ENCODE data around the gene TBCEL.

TBCEL gene

DNA sequence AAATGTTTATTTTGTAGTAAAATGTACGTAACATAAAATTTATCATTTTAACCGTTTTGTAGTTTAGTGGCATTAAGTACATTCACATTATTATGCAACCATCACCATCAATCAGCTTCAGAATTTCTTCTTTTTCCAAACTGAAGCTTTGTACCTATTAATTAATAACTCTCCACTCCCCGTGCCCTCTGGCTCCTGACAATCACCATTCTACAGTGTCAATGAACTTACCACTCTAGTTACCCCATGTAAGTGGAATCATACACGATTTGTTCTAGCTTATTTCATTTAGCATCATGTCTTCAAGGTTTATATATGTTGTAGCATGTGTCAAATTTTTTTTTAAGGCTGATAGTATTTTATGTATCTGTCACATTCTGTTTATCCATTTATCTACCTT lies 9.7 kb downstream of the TBCEL start:
- DNase-seq (ENCODE audit: low spot score in 2 of 2): no peak
- H3K4me3 Mint-ChIP-seq: no peak overlapping the region
- H3K4me1 Mint-ChIP-seq: peaks cover 26% of the 10 kb centered on the region
- H3K9me3 Mint-ChIP-seq: no peaks in the 10 kb centered on the region
- H3K27me3 Mint-ChIP-seq: no peaks in the 10 kb centered on the region
- H3K36me3 Mint-ChIP-seq (ENCODE audit: insufficient read depth): peaks cover 3% of the 10 kb centered on the region
- no peak for ATAC-seq (replicated peaks; ENCODE audit: extremely low read depth, poor library complexity, severe bottlenecking)
- no peak overlapping the region for H3K27ac Mint-ChIP-seq (ENCODE audit: low read depth)

DNA sequence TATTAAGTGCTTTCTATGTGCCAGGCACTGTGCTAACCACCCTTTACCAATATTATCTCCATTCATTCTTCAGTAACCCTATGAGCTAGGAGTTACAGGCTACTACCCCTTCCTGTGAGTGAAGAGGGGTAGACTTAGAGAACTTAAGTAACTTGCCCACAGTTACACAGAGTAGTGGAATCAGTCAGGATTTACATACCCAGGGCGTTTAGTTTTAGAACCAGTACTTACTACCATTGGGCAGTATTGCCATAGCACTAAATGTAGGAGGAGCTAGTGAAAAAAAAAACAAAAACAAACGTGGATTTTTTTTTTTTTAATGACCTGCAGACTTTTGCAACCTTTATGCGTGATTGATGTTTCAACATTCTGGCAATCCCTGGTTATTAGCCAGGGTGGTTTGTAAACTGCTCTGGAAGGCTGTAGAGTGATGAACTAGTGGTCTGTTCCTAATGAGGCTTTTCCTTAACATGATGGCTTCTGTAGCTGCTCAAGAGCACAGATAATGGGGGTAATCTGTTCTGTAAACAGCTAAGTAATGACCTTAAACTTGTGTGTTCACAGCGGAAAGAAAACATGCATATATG lies 11.4 kb downstream of the TBCEL start:
- DNase-seq (ENCODE audit: low spot score in 2 of 2) (no peak), ATAC-seq (replicated peaks; ENCODE audit: extremely low read depth, poor library complexity, severe bottlenecking) (no peak)
- H3K27ac Mint-ChIP-seq (ENCODE audit: low read depth): no peak overlapping the region
- H3K4me1 Mint-ChIP-seq: peaks cover 27% of the 10 kb centered on the region
- no peak overlapping the region for H3K4me3 Mint-ChIP-seq
- no peaks in the 10 kb centered on the region for H3K27me3 Mint-ChIP-seq
- H3K36me3 Mint-ChIP-seq (ENCODE audit: insufficient read depth): no peaks in the 10 kb centered on the region
- no peaks in the 10 kb centered on the region for H3K9me3 Mint-ChIP-seq

DNA sequence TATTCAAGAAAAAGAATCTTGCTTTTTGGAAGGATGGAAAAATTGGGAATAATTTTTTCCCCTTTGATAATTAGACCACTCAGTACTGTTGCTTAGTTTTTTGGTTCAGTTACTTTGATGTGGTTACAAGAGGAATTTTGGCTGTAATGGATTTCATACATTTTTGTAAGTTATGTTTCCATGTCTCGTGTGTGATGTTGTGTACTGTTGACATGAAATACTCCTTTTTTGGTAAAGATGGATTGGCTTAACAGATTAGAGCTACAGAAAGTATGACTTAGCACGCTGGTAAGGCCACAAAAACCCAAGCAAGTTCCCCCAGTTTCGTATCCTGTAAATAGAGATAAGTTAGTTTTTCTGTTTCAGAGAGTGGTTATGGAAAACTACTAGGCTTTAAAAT lies 11.9 kb downstream of the TBCEL start:
- DNase-seq (ENCODE audit: low spot score in 2 of 2): no peak
- H3K4me1 Mint-ChIP-seq: peaks cover 23% of the 10 kb centered on the region
- H3K9me3 Mint-ChIP-seq: no peaks in the 10 kb centered on the region
- ATAC-seq (replicated peaks; ENCODE audit: extremely low read depth, poor library complexity, severe bottlenecking): no peak
- no peak overlapping the region for H3K27ac Mint-ChIP-seq (ENCODE audit: low read depth)
- no peak overlapping the region for H3K4me3 Mint-ChIP-seq
- no peaks in the 10 kb centered on the region for H3K27me3 Mint-ChIP-seq
- H3K36me3 Mint-ChIP-seq (ENCODE audit: insufficient read depth): no peaks in the 10 kb centered on the region

DNA sequence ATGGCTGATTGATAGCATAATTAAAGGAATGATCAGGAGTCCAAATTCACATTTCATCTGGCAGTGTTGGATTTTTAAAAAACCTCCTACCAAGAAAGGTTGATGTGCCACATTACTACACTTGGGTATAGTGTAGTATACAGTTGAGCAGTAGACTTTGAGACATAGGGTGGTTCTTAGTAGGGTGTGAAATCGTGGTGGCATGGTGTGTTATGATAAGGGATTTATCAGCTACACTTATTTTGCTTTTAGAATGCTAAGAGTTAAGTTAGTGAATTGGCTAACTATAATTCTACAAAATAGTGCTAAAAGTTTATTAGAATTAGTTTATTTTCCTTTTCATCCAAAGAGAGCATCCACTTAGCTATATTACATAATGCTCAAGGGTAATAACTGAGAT lies 13.1 kb downstream of the TBCEL start:
- DNase-seq (ENCODE audit: low spot score in 2 of 2): no peak
- Mint-ChIP-seq H3K27me3 (no peaks in the 10 kb centered on the region), H3K4me3 (no peak overlapping the region), H3K4me1 (peaks cover 23% of the 10 kb centered on the region), H3K27ac (ENCODE audit: low read depth) (no peak overlapping the region), H3K36me3 (ENCODE audit: insufficient read depth) (no peaks in the 10 kb centered on the region), H3K9me3 (no peaks in the 10 kb centered on the region)
- no peak for ATAC-seq (replicated peaks; ENCODE audit: extremely low read depth, poor library complexity, severe bottlenecking)

DNA sequence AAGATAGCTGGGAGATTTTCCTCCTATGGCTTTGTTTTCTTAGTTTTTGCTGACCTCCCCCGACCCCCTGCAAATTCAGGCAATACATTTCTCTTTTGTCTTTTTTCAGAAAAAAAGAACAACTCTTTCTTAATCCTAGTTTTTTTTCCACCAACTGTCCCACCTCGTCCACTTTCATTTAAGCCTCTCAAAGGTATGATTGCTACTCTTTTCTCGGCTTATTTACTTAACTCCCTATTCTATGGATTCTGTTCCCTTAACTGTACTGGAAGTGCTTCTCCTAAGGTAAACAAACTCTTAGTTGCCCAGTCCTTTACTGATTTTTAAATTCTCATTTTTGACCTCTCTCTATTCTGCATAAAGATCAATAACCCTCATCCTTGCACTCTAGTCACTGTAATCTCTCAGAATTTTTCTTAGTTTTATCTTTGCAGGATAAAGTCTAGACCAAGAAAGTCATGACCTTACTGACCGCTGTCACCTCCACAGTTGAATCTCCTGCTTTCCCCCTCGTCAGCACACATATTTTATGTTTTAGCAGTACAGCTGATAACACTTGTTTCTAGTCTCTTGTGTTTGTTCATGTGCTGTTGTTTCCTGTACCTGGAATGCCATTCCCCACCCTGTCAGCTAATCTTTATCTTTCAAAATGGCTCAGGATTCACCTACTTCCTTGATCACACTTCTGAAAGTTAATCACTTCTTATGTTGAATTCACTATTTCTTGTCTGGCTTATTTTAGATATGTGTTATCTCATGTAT lies 14.9 kb downstream of the TBCEL start:
- no peak for ATAC-seq (replicated peaks; ENCODE audit: extremely low read depth, poor library complexity, severe bottlenecking)
- Mint-ChIP-seq H3K4me1 (peaks cover 23% of the 10 kb centered on the region), H3K4me3 (no peak overlapping the region), H3K27me3 (no peaks in the 10 kb centered on the region), H3K36me3 (ENCODE audit: insufficient read depth) (no peaks in the 10 kb centered on the region), H3K9me3 (no peaks in the 10 kb centered on the region), H3K27ac (ENCODE audit: low read depth) (no peak overlapping the region)
- DNase-seq (ENCODE audit: low spot score in 2 of 2): no peak

DNA sequence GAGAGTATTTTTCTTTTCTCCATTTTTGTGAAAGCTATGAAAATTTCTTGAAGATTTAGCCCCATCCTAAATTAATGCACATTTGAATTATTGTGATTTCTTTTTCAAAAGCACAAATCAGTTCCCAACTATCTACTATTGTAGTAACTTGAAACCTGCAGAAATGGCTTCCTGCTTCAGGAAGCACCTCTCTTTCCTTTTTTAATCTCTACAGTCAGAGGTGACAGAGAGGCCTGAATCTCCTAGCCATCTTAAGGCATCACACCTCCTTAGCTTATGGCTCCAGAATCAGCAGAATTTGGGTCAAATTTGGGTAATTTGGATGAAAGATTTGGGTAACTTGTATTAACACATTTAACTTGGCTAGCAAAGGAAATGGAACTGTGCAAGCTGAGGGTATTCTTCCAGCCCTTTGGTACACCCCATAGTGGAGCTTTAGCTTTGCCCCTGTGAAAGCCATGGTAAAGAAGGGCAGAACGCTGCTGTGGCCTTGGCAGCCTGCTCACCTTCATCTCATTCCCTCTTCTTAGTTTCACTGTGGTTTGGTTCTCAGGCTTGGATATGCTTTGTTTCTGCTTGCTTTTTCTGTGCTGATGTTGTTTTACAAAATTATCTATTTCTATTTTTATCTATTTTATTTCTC lies 16.2 kb downstream of the TBCEL start:
- Mint-ChIP-seq H3K9me3 (no peaks in the 10 kb centered on the region), H3K36me3 (ENCODE audit: insufficient read depth) (no peaks in the 10 kb centered on the region), H3K27ac (ENCODE audit: low read depth) (no peak overlapping the region), H3K4me1 (peaks cover 23% of the 10 kb centered on the region), H3K4me3 (no peak overlapping the region), H3K27me3 (no peaks in the 10 kb centered on the region)
- no peak for ATAC-seq (replicated peaks; ENCODE audit: extremely low read depth, poor library complexity, severe bottlenecking)
- DNase-seq (ENCODE audit: low spot score in 2 of 2): no peak

DNA sequence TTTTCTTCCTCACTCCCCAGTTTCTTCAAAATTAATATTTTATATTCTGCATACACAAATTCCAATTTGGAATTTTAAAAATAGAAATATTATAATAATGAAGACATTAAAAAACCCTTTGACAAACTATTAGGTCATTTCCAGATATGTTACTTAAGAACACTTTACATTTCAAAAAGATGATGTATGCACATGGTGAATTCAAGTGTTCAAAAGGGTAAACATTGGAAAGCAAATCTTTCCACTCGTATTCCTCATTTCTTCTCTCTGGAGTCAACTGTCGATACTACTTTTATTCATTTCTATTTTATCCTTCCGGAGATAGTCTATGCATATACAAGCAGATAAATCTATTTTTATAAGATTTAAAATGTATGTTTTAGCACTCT lies 16.7 kb downstream of the TBCEL start:
- Mint-ChIP-seq H3K9me3 (no peaks in the 10 kb centered on the region), H3K27ac (ENCODE audit: low read depth) (no peak overlapping the region), H3K4me3 (no peak overlapping the region), H3K36me3 (ENCODE audit: insufficient read depth) (no peaks in the 10 kb centered on the region), H3K4me1 (peaks cover 18% of the 10 kb centered on the region), H3K27me3 (no peaks in the 10 kb centered on the region)
- ATAC-seq (replicated peaks; ENCODE audit: extremely low read depth, poor library complexity, severe bottlenecking): no peak
- no peak for DNase-seq (ENCODE audit: low spot score in 2 of 2)

DNA sequence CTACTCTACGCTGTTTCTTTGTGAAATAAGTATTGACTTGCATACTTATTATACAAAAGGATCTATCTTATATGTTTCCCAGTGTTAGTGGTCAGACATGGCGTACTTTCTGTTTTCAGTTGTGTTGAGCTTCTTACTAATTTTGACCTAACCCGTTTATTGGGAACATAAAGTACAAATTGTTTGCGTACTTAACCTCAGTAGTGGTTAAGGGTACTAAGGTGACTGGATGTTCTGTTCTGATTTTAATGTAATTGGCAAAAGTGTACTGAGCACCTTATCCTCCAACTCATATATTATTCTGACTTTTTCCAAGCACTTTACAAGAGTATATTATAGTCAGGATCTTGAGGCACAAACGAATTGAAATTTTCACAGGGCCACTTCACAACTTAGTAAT lies 17.2 kb downstream of the TBCEL start:
- H3K27ac Mint-ChIP-seq (ENCODE audit: low read depth): no peak overlapping the region

DNA sequence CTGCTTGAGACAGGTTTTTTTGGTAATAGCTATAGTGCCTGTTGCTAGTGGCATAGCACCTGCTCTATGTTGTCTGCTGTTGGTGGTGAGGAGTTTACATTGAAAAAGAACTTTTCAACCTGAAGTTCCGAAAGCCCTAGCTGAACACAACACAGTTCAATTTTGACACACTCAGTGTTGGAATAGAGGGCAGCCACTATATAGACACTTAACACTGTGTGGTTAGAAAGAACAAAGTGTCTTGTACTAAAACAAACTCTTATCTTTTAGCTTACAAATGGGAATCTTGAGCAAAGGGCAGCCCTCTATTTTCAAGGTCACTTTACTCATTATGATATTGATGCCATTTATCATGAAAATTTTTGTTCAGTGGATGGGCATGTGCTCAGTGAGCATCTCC lies 18.4 kb downstream of the TBCEL start:
- H3K4me3 Mint-ChIP-seq: no peak overlapping the region
- DNase-seq (ENCODE audit: low spot score in 2 of 2) (no peak), ATAC-seq (replicated peaks; ENCODE audit: extremely low read depth, poor library complexity, severe bottlenecking) (no peak)
- peaks cover 10% of the 10 kb centered on the region for H3K4me1 Mint-ChIP-seq
- no peaks in the 10 kb centered on the region for H3K27me3 Mint-ChIP-seq
- no peaks in the 10 kb centered on the region for H3K9me3 Mint-ChIP-seq
- peaks cover 7% of the 10 kb centered on the region for H3K36me3 Mint-ChIP-seq (ENCODE audit: insufficient read depth)
- H3K27ac Mint-ChIP-seq (ENCODE audit: low read depth): no peak overlapping the region

More for the DNA sequence above, 17.2 kb downstream of the TBCEL start:
- H3K36me3 Mint-ChIP-seq (ENCODE audit: insufficient read depth): peaks cover 1% of the 10 kb centered on the region
- H3K4me1 Mint-ChIP-seq: peaks cover 14% of the 10 kb centered on the region
- H3K4me3 Mint-ChIP-seq: no peak overlapping the region
- H3K9me3 Mint-ChIP-seq: no peaks in the 10 kb centered on the region
- DNase-seq (ENCODE audit: low spot score in 2 of 2): no peak
- no peak for ATAC-seq (replicated peaks; ENCODE audit: extremely low read depth, poor library complexity, severe bottlenecking)
- H3K27me3 Mint-ChIP-seq: no peaks in the 10 kb centered on the region

DNA sequence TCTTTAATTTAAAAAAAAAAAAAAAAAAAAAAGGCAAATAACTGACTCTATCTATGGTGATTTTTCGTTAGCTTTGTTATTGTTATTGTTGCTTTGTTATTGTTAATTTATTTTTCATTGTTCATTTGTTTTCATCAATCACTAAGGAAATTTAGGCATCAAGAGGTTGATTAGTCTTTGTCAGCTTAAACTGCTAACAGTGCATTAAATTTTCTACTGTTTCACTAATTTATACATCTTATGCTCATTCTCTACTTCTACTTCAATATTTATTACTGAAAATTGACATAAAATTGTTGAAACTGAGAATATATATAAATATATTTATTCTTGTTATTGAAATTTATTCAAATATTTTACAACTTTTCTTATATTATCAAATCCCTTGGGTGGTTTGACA lies 24.0 kb downstream of the TBCEL start:
- H3K9me3 Mint-ChIP-seq: no peaks in the 10 kb centered on the region
- no peak for ATAC-seq (replicated peaks; ENCODE audit: extremely low read depth, poor library complexity, severe bottlenecking)
- no peaks in the 10 kb centered on the region for H3K27me3 Mint-ChIP-seq
- no peak for DNase-seq (ENCODE audit: low spot score in 2 of 2)
- H3K4me1 Mint-ChIP-seq: no peaks in the 10 kb centered on the region
- H3K4me3 Mint-ChIP-seq: no peak overlapping the region
- peaks cover 25% of the 10 kb centered on the region for H3K36me3 Mint-ChIP-seq (ENCODE audit: insufficient read depth)
- H3K27ac Mint-ChIP-seq (ENCODE audit: low read depth): no peak overlapping the region

DNA sequence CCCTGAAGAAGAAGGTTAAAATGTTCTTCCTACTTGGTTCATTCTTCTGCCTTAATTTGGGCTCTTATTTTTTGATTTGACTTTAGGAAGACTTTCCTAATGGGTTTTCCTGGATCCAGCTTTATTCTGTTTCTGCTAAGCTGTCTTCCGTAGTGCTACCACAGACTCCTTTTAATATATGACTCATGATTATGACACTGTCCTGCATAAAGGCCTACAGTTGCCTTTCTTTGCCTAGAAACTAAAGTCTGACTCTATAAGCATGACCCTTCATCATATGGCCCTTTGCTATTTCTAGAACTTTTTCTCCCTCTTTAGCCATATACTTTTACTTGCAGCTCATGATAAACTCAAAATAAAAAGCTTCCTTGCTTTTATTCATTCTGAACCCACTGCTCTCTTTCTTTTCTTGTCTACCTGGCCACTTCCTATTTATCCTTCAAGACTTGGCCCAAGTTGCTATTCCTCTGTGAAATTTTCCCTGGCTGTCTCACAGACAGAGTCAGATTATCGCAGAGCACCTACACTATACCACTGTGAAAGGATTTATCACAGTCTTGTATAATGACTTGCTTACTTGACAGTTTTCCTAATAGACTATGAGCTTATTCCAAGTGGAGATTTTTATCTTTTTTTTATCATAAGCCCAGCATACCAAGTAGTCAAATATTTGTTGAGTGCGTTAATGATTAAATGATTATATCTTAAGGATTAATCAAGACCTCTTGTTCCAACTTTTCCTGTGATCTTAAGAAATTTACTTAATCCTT lies 24.7 kb downstream of the TBCEL start:
- ATAC-seq (replicated peaks; ENCODE audit: extremely low read depth, poor library complexity, severe bottlenecking) (no peak), DNase-seq (ENCODE audit: low spot score in 2 of 2) (no peak)
- Mint-ChIP-seq H3K36me3 (ENCODE audit: insufficient read depth) (peaks cover 28% of the 10 kb centered on the region), H3K27me3 (no peaks in the 10 kb centered on the region), H3K27ac (ENCODE audit: low read depth) (peak overlapping the region; percentile 5), H3K4me3 (no peak overlapping the region), H3K9me3 (no peaks in the 10 kb centered on the region), H3K4me1 (no peaks in the 10 kb centered on the region)

DNA sequence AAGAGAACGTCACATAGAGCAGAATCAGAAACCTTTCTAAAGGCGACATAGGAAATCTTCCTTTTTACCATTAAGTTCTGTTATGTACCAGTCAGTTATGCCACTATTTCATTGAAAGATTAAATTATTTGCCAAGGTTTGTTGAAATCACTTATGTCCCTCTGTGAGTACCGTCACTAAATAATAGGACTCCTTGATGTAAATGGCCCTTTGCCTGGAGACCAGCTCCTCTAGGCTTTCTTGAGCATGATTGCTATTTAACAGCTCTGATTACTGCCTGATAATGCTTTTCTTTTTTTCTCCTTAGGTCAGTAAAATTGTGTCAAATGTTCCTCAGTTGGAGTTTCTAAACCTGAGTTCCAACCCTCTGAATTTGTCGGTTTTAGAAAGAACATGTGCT lies 29.3 kb downstream of the TBCEL start:
- Mint-ChIP-seq H3K4me1 (no peaks in the 10 kb centered on the region), H3K4me3 (no peak overlapping the region), H3K9me3 (no peaks in the 10 kb centered on the region), H3K27me3 (no peaks in the 10 kb centered on the region), H3K27ac (ENCODE audit: low read depth) (no peak overlapping the region), H3K36me3 (ENCODE audit: insufficient read depth) (peaks cover 24% of the 10 kb centered on the region)
- ATAC-seq (replicated peaks; ENCODE audit: extremely low read depth, poor library complexity, severe bottlenecking) (no peak), DNase-seq (ENCODE audit: low spot score in 2 of 2) (no peak)

Measured in central memory CD8-positive, alpha-beta T cell (primary cell).